Measurements from ENCODE around the gene IRF2BP2. TPM values are rescaled to one million over a fixed set of nuclear protein-coding genes. Genes with fewer than 3 reads are reported as not detected.

Gene IRF2BP2
- total RNA-seq, 4 donors from 2014 or later: 40.1 to 50.4 (median 47.4) TPM

GRCh38 chr1:234582681-234583301, 27.2 kb downstream of the IRF2BP2 start:
- TF ChIP-seq CTCF (IDR thresholded peaks at IDR 0.05; ENCODE audit: low read depth): no peak

- TF ChIP-seq CTCF (IDR thresholded peaks at IDR 0.05; ENCODE audit: low read depth): no peak
Measured at GRCh38 chr1:234582186-234582585, 27.8 kb downstream of the IRF2BP2 start.

- TF ChIP-seq CTCF (IDR thresholded peaks at IDR 0.05; ENCODE audit: low read depth): no peak
Measured at GRCh38 chr1:234581063-234581714, 28.8 kb downstream of the IRF2BP2 start.

- TF ChIP-seq CTCF (IDR thresholded peaks at IDR 0.05; ENCODE audit: low read depth): no peak
Measured at GRCh38 chr1:234579967-234580366, 30.0 kb downstream of the IRF2BP2 start.

GRCh38 chr1:234578735-234579134, 31.2 kb downstream of the IRF2BP2 start:
- no peak for TF ChIP-seq CTCF (IDR thresholded peaks at IDR 0.05; ENCODE audit: low read depth)

- TF ChIP-seq CTCF (IDR thresholded peaks at IDR 0.05; ENCODE audit: low read depth): no peak
Measured at GRCh38 chr1:234578087-234578486, 31.9 kb downstream of the IRF2BP2 start.

GRCh38 chr1:234573711-234574299, 36.2 kb downstream of the IRF2BP2 start:
- no peak for TF ChIP-seq CTCF (IDR thresholded peaks at IDR 0.05; ENCODE audit: low read depth)
